Measurements from ENCODE around the gene KNSTRN.

- TF ChIP-seq CTCF (conservative IDR thresholded peaks at IDR 0.05) (no peak), EZH2 (IDR thresholded peaks at IDR 0.05; ENCODE audit: low read depth) (no peak)
Measured at GRCh38 chr15:40361640-40362039, 20.9 kb upstream of the KNSTRN start.
